PC-3 (cell line): ENCODE measurements around the gene TMEM39A.

ENCODE experiments used
- EZH2 ChIP-seq: fragments of 300-600 bp; sonication (generic); IDR thresholded peaks from one replicate; pipeline ENCODE4 v1.6.1; 2017; ENCODE audit warnings: antibody characterized with exemption, mild to moderate bottlenecking, low read length; ENCODE audit not compliant: unreplicated experiment
- TF ChIP-seq, protein P1 (sequence below): fragments of 300-600 bp; sonication (generic); conservative IDR thresholded peaks from 2 replicates; pipeline ENCODE4 v1.5.1; 2017; ENCODE audit warnings: antibody characterized with exemption, low read depth, mild to moderate bottlenecking, low read length

DNA sequence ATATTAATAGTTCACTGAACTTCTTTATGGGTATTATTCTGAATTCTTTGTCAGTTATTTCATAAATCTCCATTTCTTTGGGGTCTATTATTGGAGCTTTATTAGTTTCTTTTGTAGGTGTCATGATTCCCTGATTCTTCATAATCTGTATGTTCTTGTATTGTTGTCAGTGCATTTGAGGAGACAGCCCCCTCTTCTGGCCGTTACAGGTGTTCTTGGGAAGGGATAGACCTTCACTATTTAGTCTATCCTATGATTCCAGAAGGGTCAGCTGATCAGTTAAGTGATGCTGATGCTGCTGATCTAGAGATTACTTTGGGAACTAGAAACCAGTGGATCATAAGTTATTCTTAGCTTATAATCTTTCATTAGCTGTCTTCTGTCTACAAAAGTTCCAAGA lies 34.9 kb downstream of the TMEM39A start:
- TF ChIP-seq, protein P1, sequence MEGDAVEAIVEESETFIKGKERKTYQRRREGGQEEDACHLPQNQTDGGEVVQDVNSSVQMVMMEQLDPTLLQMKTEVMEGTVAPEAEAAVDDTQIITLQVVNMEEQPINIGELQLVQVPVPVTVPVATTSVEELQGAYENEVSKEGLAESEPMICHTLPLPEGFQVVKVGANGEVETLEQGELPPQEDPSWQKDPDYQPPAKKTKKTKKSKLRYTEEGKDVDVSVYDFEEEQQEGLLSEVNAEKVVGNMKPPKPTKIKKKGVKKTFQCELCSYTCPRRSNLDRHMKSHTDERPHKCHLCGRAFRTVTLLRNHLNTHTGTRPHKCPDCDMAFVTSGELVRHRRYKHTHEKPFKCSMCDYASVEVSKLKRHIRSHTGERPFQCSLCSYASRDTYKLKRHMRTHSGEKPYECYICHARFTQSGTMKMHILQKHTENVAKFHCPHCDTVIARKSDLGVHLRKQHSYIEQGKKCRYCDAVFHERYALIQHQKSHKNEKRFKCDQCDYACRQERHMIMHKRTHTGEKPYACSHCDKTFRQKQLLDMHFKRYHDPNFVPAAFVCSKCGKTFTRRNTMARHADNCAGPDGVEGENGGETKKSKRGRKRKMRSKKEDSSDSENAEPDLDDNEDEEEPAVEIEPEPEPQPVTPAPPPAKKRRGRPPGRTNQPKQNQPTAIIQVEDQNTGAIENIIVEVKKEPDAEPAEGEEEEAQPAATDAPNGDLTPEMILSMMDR, result peak; percentile 51
- TF ChIP-seq EZH2, result no peak
